Neuronal stem cell (in vitro differentiated cells): ENCODE results near the gene UTS2B.
A peak's percentile ranks its signal among the peaks of the same experiment; 100 is the strongest.

Source experiments
- DNase-seq: peaks from one replicate; pipeline ENCODE4 v3.0.0-alpha.2; 2013; ENCODE audit warnings: low spot score
- H2AFZ ChIP-seq: one replicate; pipeline ENCODE4 v1.6.1; 2013; ENCODE audit warnings: mild to moderate bottlenecking, low read length, inconsistent platforms
- H2AK5ac ChIP-seq: 2 replicates; pipeline ENCODE4 v1.6.1; 2013; ENCODE audit warnings: low read depth, mild to moderate bottlenecking, inconsistent platforms, low read length, moderate library complexity, mixed read lengths
- H2BK120ac ChIP-seq: 2 replicates; pipeline ENCODE4 v1.6.1; 2013; ENCODE audit warnings: low read depth, mild to moderate bottlenecking, inconsistent platforms, low read length, moderate library complexity, mixed read lengths
- H2BK12ac ChIP-seq: one replicate; pipeline ENCODE4 v1.6.1; 2013; ENCODE audit warnings: low read length, inconsistent platforms
- H2BK15ac ChIP-seq: 2 replicates; pipeline ENCODE4 v1.6.1; 2013; ENCODE audit warnings: mild to moderate bottlenecking, low read length, inconsistent platforms, mixed read lengths
- H2BK5ac ChIP-seq: one replicate; pipeline ENCODE4 v1.6.1; 2013; ENCODE audit warnings: inconsistent platforms, mild to moderate bottlenecking, low read length, moderate library complexity
- H3K14ac ChIP-seq: one replicate; pipeline ENCODE4 v1.6.1; 2013; ENCODE audit warnings: low read length, inconsistent platforms
- H3K18ac ChIP-seq: 2 replicates; pipeline ENCODE4 v1.6.1; 2013; ENCODE audit warnings: low read length, inconsistent platforms
- H3K23ac ChIP-seq: 2 replicates; pipeline ENCODE4 v1.6.1; 2013; ENCODE audit warnings: low read depth, mild to moderate bottlenecking, mixed read lengths, low read length, inconsistent platforms; ENCODE audit not compliant: poor library complexity
- H3K27ac ChIP-seq: replicated peaks from 3 replicates; pipeline ENCODE4 v1.5.1; 2013; ENCODE audit warnings: low read length, inconsistent platforms
- H3K27me3 ChIP-seq, 3 experiments: 2 replicates each; pipeline ENCODE4 v1.6.1; 2013; ENCODE audit warnings: low read length in 3 of 3, mild to moderate bottlenecking in 2 of 3, inconsistent platforms in 1 of 3, low read depth in 1 of 3, mixed read lengths in 1 of 3, moderate library complexity in 1 of 3; ENCODE audit not compliant: control insufficient read depth in 3 of 3, insufficient read depth in 3 of 3
- H3K36me3 ChIP-seq, 2 donors: replicated peaks in 1 of 2; 2 replicates each; pipeline ENCODE4 v1.6.1; 2013; ENCODE audit warnings: low read length in 2 of 2; ENCODE audit not compliant: control insufficient read depth in 2 of 2, insufficient read depth in 2 of 2
- H3K4ac ChIP-seq: 2 replicates; pipeline ENCODE4 v1.6.1; 2013; ENCODE audit warnings: inconsistent platforms, mild to moderate bottlenecking, low read length, moderate library complexity
- H3K4me1 ChIP-seq, 2 donors: 1 replicate in 1 of 2; 2 replicates in 1 of 2; pipeline ENCODE4 v1.6.1; 2013; ENCODE audit warnings: low read length in 2 of 2, low read depth in 1 of 2; ENCODE audit not compliant: control insufficient read depth in 2 of 2, insufficient read depth in 1 of 2
- H3K4me2 ChIP-seq: one replicate; pipeline ENCODE4 v1.6.1; 2013; ENCODE audit warnings: mild to moderate bottlenecking, low read length, inconsistent platforms; ENCODE audit not compliant: insufficient read depth, poor library complexity, severe bottlenecking
- H3K4me3 ChIP-seq, 2 donors: 2 replicates each; pipeline ENCODE4 v1.5.1; 2013; ENCODE audit warnings: low read length in 2 of 2, mild to moderate bottlenecking in 2 of 2, inconsistent platforms in 1 of 2, moderate library complexity in 1 of 2
- H3K79me1 ChIP-seq: one replicate; pipeline ENCODE4 v1.6.1; 2013; ENCODE audit warnings: low read depth, mild to moderate bottlenecking, inconsistent platforms, low read length, moderate library complexity
- H3K9ac ChIP-seq: one replicate; pipeline ENCODE4 v1.6.1; 2013; ENCODE audit warnings: mild to moderate bottlenecking, low read depth, low read length, inconsistent platforms; ENCODE audit not compliant: poor library complexity
- H3K9me3 ChIP-seq, 2 donors: replicated peaks in 1 of 2; 2 replicates each; pipeline versions ENCODE3 to v1.6.1; 2013; ENCODE audit warnings: low read length in 2 of 2, mild to moderate bottlenecking in 2 of 2, inconsistent platforms in 1 of 2, low read depth in 1 of 2, mixed read lengths in 1 of 2, moderate library complexity in 1 of 2; ENCODE audit not compliant: control insufficient read depth in 2 of 2, insufficient read depth in 1 of 2
- H4K8ac ChIP-seq: one replicate; pipeline ENCODE4 v1.6.1; 2013; ENCODE audit warnings: low read depth, mild to moderate bottlenecking, inconsistent platforms, low read length, moderate library complexity
- H4K91ac ChIP-seq: one replicate; pipeline ENCODE4 v1.6.1; 2013; ENCODE audit warnings: low read length, low read depth, mild to moderate bottlenecking, inconsistent platforms; ENCODE audit not compliant: poor library complexity
- WGBS, 2 donors: extraction: QIAGEN DNeasy Blood & Tissue Kit; methylation state at CpG; one replicate each; pipeline ENCODE4 v1.1.7; 2013; ENCODE audit warnings: missing lambda C conversion rate in 2 of 2, mixed read lengths in 1 of 2; ENCODE audit not compliant: insufficient read length in 2 of 2, insufficient replicate concordance in 1 of 2; ENCODE audit errors: extremely low coverage in 2 of 2; 5-methylcytosine and 5-hydroxymethylcytosine counted together

UTS2B gene

GRCh38 chr3:191327526-191327925, 2.8 kb downstream of the UTS2B start:
- Histone ChIP-seq H2BK120ac (no peak overlapping the region), H3K4me1 (peaks cover 10 to 14% of the 10 kb centered on the region in 2 donors), H3K9me3 (no peaks in the 10 kb centered on the region), H2BK15ac (no peak overlapping the region), H3K23ac (no peak overlapping the region), H3K4ac (no peak overlapping the region), H3K27me3 (no peaks in the 10 kb centered on the region), H2AFZ (peak overlapping the region; percentile 37), H3K27ac (no peak overlapping the region), H2BK5ac (no peak overlapping the region), H3K79me1 (no peaks in the 10 kb centered on the region), H4K8ac (no peak overlapping the region), H3K36me3 (no peaks in the 10 kb centered on the region), H2AK5ac (no peak overlapping the region), H3K4me3 (no peak overlapping the region), H3K14ac (no peak overlapping the region), H3K9ac (no peak overlapping the region), H4K91ac (no peak overlapping the region), H2BK12ac (no peak overlapping the region), H3K4me2 (no peak overlapping the region), H3K18ac (no peak overlapping the region)
- no CpG with 5 or more reads among the region's 2 CpGs for WGBS, 2 donors
- no peak for DNase-seq

GRCh38 chr3:191324936-191325335, 5.4 kb downstream of the UTS2B start:
- Histone ChIP-seq H3K9ac (no peak overlapping the region), H2AFZ (no peak overlapping the region), H2BK5ac (no peak overlapping the region), H3K18ac (no peak overlapping the region), H3K4me3 (no peak overlapping the region), H3K14ac (no peak overlapping the region), H2BK12ac (no peak overlapping the region), H3K36me3 (no peaks in the 10 kb centered on the region), H2BK120ac (no peak overlapping the region), H3K9me3 (no peaks in the 10 kb centered on the region), H3K4ac (no peak overlapping the region), H3K4me1 (peaks cover 4 to 6% of the 10 kb centered on the region in 2 donors), H3K79me1 (no peaks in the 10 kb centered on the region), H2BK15ac (no peak overlapping the region), H3K4me2 (no peak overlapping the region), H4K91ac (no peak overlapping the region), H3K23ac (no peak overlapping the region), H4K8ac (no peak overlapping the region), H2AK5ac (no peak overlapping the region), H3K27me3 (no peaks in the 10 kb centered on the region), H3K27ac (no peak overlapping the region)
- DNase-seq: no peak
- no CpG with 5 or more reads among the region's 2 CpGs for WGBS, 2 donors

- Histone ChIP-seq H3K27me3 (no peaks in the 10 kb centered on the region), H3K27ac (no peak overlapping the region), H3K4ac (no peak overlapping the region), H3K4me2 (no peak overlapping the region), H3K14ac (no peak overlapping the region), H3K9ac (no peak overlapping the region), H3K18ac (no peak overlapping the region), H2BK15ac (no peak overlapping the region), H4K8ac (no peak overlapping the region), H3K23ac (no peak overlapping the region), H3K36me3 (no peaks in the 10 kb centered on the region), H2BK5ac (no peak overlapping the region), H4K91ac (no peak overlapping the region), H2AK5ac (no peak overlapping the region), H3K4me3 (no peak overlapping the region), H2BK120ac (no peak overlapping the region), H3K9me3 (no peaks in the 10 kb centered on the region), H3K79me1 (peaks cover 1% of the 10 kb centered on the region), H2BK12ac (no peak overlapping the region), H3K4me1 (no peaks in the 10 kb centered on the region), H2AFZ (no peak overlapping the region)
- no peak for DNase-seq
- no CpG with 5 or more reads among the region's 4 CpGs for WGBS, 2 donors
These were observed 9.1 kb downstream of the UTS2B start for GRCh38 chr3:191321019-191321767.

GRCh38 chr3:191320316-191320715, 10.0 kb downstream of the UTS2B start:
- H2BK12ac ChIP-seq: no peak overlapping the region
- no peak overlapping the region for H3K27ac ChIP-seq
- H3K79me1 ChIP-seq: peaks cover 1% of the 10 kb centered on the region
- H3K4me2 ChIP-seq: no peak overlapping the region
- no peak overlapping the region for H4K8ac ChIP-seq
- no peak overlapping the region for H2AK5ac ChIP-seq
- H2BK5ac ChIP-seq: no peak overlapping the region
- DNase-seq: no peak
- no peak overlapping the region for H3K18ac ChIP-seq
- no peak overlapping the region for H3K4ac ChIP-seq
- no peaks in the 10 kb centered on the region for H3K36me3 ChIP-seq
- H3K4me1 ChIP-seq: no peaks in the 10 kb centered on the region
- no peaks in the 10 kb centered on the region for H3K9me3 ChIP-seq
- no peak overlapping the region for H3K14ac ChIP-seq
- no peak overlapping the region for H2AFZ ChIP-seq
- WGBS, 2 donors: no CpG with 5 or more reads among the region's 5 CpGs
- no peak overlapping the region for H2BK15ac ChIP-seq
- H3K9ac ChIP-seq: no peak overlapping the region
- H3K23ac ChIP-seq: no peak overlapping the region
- H3K4me3 ChIP-seq: no peak overlapping the region
- no peak overlapping the region for H4K91ac ChIP-seq
- no peak overlapping the region for H2BK120ac ChIP-seq
- no peaks in the 10 kb centered on the region for H3K27me3 ChIP-seq
